K562 (cell line): ENCODE measurements around the gene ST8SIA2. TPM values are rescaled to one million over a fixed set of nuclear protein-coding genes. Genes with fewer than 3 reads are reported as not detected.

Source experiments
- ATAC-seq: fragments of 200-7000 bp; cut with Tn5 transposase; 3 replicates; pipeline ENCODE4 v1.9.1; 2020; ENCODE audit warnings: moderate library complexity
- BruUV-seq: library from RNA; stranded (reverse); fragments of 400-500 nt; replicated peaks from 2 replicates; lab custom pipeline; 2021; lab: Mats Ljungman, UMichigan
- CTCF ChIA-PET: fragments of 300-600 bp; formaldehyde crosslinking; extraction: SDS; loops from one replicate; lab custom pipeline; 2021; ENCODE audit warnings: low intra/inter-chr PET ratio; lab: Yijun Ruan, JAX
- POLR2A ChIA-PET: fragments of 300-600, 350-650 bp; sonication (Branson Sonifier 250); formaldehyde crosslinking; extraction: SDS; loops from one replicate; lab custom pipeline; 2021; ENCODE audit warnings: antibody characterized with exemption, inconsistent platforms; lab: Yijun Ruan, JAX
- DNase-seq, 4 experiments: peaks; one replicate each; pipeline versions ENCODE4 v3.0.0 to v3.0.0-alpha.2; 2011 to 2018; ENCODE audit warnings: low spot score in 3 of 4, mixed read lengths in 3 of 4; ENCODE audit errors: extremely low read depth in 1 of 4
- FAIRE-seq: peaks from 2 replicates; lab custom pipeline; 2011; peaks lifted over from hg19 to GRCh38; lab: Jason Lieb, UNC
- H2AFZ ChIP-seq: 2 replicates; pipeline ENCODE4 v1.6.0; 2011; ENCODE audit warnings: low read depth, low read length, control low read depth, inconsistent platforms
- H3K27ac ChIP-seq: fragments of 200-600 bp; 3 replicates; pipeline ENCODE4 v1.8.0; 2011; ENCODE audit warnings: low read depth, mild to moderate bottlenecking, control low read depth, inconsistent platforms, low read length, moderate library complexity, mixed read lengths; ENCODE audit errors: extremely low read depth
- H3K27me3 ChIP-seq, 2 experiments: fragments of 300-600 bp in 1 of 2; 2 replicates in 1 of 2; 3 replicates in 1 of 2; pipeline versions ENCODE4 v1.6.0 to v1.8.0; 2011; ENCODE audit warnings: inconsistent platforms in 2 of 2, low read length in 2 of 2, mild to moderate bottlenecking in 1 of 2, mixed read lengths in 1 of 2, moderate library complexity in 1 of 2; ENCODE audit not compliant: control insufficient read depth in 2 of 2, insufficient read depth in 2 of 2
- H3K36me3 ChIP-seq: fragments of 300-600 bp; 3 replicates; pipeline ENCODE4 v1.8.0; 2011; ENCODE audit warnings: mild to moderate bottlenecking, low read length, inconsistent platforms; ENCODE audit not compliant: control insufficient read depth, insufficient read depth
- H3K4me1 ChIP-seq, 2 experiments: fragments of 200-600 bp in 1 of 2; replicated peaks in 1 of 2; 2 replicates in 1 of 2; 3 replicates in 1 of 2; pipeline versions ENCODE4 v1.5.1 to v1.8.0; 2011; ENCODE audit warnings: inconsistent platforms in 2 of 2, low read length in 2 of 2, mild to moderate bottlenecking in 1 of 2, mixed read lengths in 1 of 2, moderate library complexity in 1 of 2; ENCODE audit not compliant: control insufficient read depth in 2 of 2, insufficient read depth in 2 of 2
- H3K4me2 ChIP-seq: 2 replicates; pipeline ENCODE4 v1.6.1; 2011; ENCODE audit warnings: low read length, control low read depth, inconsistent platforms, mixed read lengths; ENCODE audit not compliant: insufficient read depth
- H3K4me3 ChIP-seq: fragments of 200-600 bp; sonication (generic), shearing (Covaris generic); 2 replicates; pipeline ENCODE4 v1.5.1; 2016; ENCODE audit warnings: control low read depth, inconsistent platforms
- H3K79me2 ChIP-seq: fragments of 200-600 bp; 3 replicates; pipeline ENCODE4 v1.8.0; 2011; ENCODE audit warnings: low read length, inconsistent platforms; ENCODE audit not compliant: control insufficient read depth, insufficient read depth
- H3K9ac ChIP-seq, 2 experiments: 2 replicates each; pipeline versions ENCODE4 v1.6.0 to v1.6.1; 2011; ENCODE audit warnings: low read depth in 2 of 2, low read length in 2 of 2, control low read depth in 1 of 2, inconsistent platforms in 1 of 2, mild to moderate bottlenecking in 1 of 2, mixed read lengths in 1 of 2; ENCODE audit not compliant: insufficient read depth in 1 of 2
- H3K9me1 ChIP-seq: one replicate; pipeline ENCODE4 v1.6.0; 2011; ENCODE audit warnings: inconsistent platforms, mild to moderate bottlenecking, low read length, moderate library complexity; ENCODE audit not compliant: control insufficient read depth, insufficient read depth
- H3K9me3 ChIP-seq: replicated peaks from 2 replicates; pipeline ENCODE4 v1.5.1; 2011; ENCODE audit warnings: low read depth, low read length, inconsistent platforms; ENCODE audit not compliant: control insufficient read depth, insufficient read depth
- H4K20me1 ChIP-seq: replicated peaks from 2 replicates; pipeline ENCODE4 v1.6.1; 2011; ENCODE audit warnings: low read length, inconsistent platforms, mixed read lengths; ENCODE audit not compliant: control insufficient read depth, insufficient read depth
- ARID1B ChIP-seq: fragments of 450-650 bp; IDR thresholded peaks from 2 replicates; pipeline ENCODE4 v1.6.1; 2016; ENCODE audit warnings: antibody characterized with exemption, mild to moderate bottlenecking, inconsistent platforms
- CREBBP ChIP-seq: IDR thresholded peaks from one replicate; pipeline ENCODE4 v1.6.1; 2012; ENCODE audit warnings: low read depth, mild to moderate bottlenecking, control low read depth, inconsistent platforms, low read length
- CTCF ChIP-seq, 3 experiments: IDR thresholded peaks in 2 of 3; conservative IDR thresholded peaks in 1 of 3; 2 replicates each; pipeline ENCODE4 v1.5.1; 2011 to 2012; ENCODE audit warnings: low read length in 3 of 3, mild to moderate bottlenecking in 3 of 3, control low read depth in 2 of 3, improper control_type of control experiment in 1 of 3, inconsistent platforms in 1 of 3, low read depth in 1 of 3, mixed read lengths in 1 of 3, moderate library complexity in 1 of 3; ENCODE audit not compliant: insufficient read depth in 2 of 3
- FIP1L1 ChIP-seq: fragments of 200-400 bp; formaldehyde crosslinking; IDR thresholded peaks from 2 replicates; pipeline ENCODE4 v1.6.1; 2018; ENCODE audit warnings: mild to moderate bottlenecking, low read depth, low read length; ENCODE audit not compliant: poor library complexity, severe bottlenecking
- LCOR ChIP-seq: sonication (generic); formaldehyde crosslinking; IDR thresholded peaks from 2 replicates; pipeline ENCODE4 v1.8.0; 2022; ENCODE audit warnings: mild to moderate bottlenecking, missing genetic modification reagents
- NCOR1 ChIP-seq: fragments of 450-650 bp; IDR thresholded peaks from 2 replicates; pipeline ENCODE4 v1.6.1; 2016; ENCODE audit warnings: mild to moderate bottlenecking, moderate library complexity
- RAD21 ChIP-seq, 2 experiments: fragments of 250-450 bp in 1 of 2; fragments of 450-650 bp in 1 of 2; sonication (Bioruptor Pico) in 1 of 2; formaldehyde crosslinking in 1 of 2; IDR thresholded peaks in 1 of 2; conservative IDR thresholded peaks in 1 of 2; 2 replicates each; pipeline versions ENCODE4 v1.4.0 to v1.8.0; 2020 to 2022; ENCODE audit warnings: mild to moderate bottlenecking in 2 of 2, moderate library complexity in 1 of 2
- STAT5B ChIP-seq: fragments of 250-450 bp; sonication (Bioruptor Pico); IDR thresholded peaks from 2 replicates; pipeline ENCODE4 v1.8.0; 2021; ENCODE audit warnings: mild to moderate bottlenecking, inconsistent platforms
- ZNF133 ChIP-seq: fragments of 250-450 bp; sonication (Bioruptor Pico); IDR thresholded peaks from 2 replicates; pipeline ENCODE4 v1.4.0; 2020; ENCODE audit warnings: mild to moderate bottlenecking
- ZNF146 ChIP-seq: IDR thresholded peaks from one replicate; pipeline ENCODE4 v1.6.1; 2018; ENCODE audit warnings: missing compliant biosample characterization; ENCODE audit not compliant: unreplicated experiment
- ZNF280B ChIP-seq: fragments of 250-450 bp; sonication (Bioruptor Pico); IDR thresholded peaks from 2 replicates; pipeline ENCODE4 v1.5.1; 2021; ENCODE audit warnings: mild to moderate bottlenecking
- ZNF436 ChIP-seq: fragments of 250-450, 450-650 bp; sonication (Bioruptor Pico); formaldehyde crosslinking; IDR thresholded peaks from 2 replicates; pipeline ENCODE4 v1.7.0; 2020; ENCODE audit warnings: mild to moderate bottlenecking
- WGBS: fragments of 100-300 bp; shearing (Covaris generic); methylation state at CpG from one replicate; pipeline ENCODE4 v1.1.6; 2016; ENCODE audit warnings: low coverage, mixed read lengths; ENCODE audit not compliant: insufficient coverage; ENCODE audit errors: missing lambda C conversion rate; 5-methylcytosine and 5-hydroxymethylcytosine counted together
- in situ Hi-C: fragments of 300-500 bp; cut with MboI; formaldehyde crosslinking; loops from 4 replicates; pipeline ENCODE4 v1.15.0; 2018; ENCODE audit warnings: inconsistent platforms, mixed read lengths
- intact Hi-C: fragments of 100-400 bp; cut with micrococcal nuclease; formaldehyde crosslinking; loops from 2 replicates; pipeline ENCODE4 v1.14.2; 2022
- polyA plus RNA-seq, 8 experiments: library from polyadenylated mRNA; depleted of rRNA in 4 of 8; stranded (reverse) in 5 of 8; unstranded in 3 of 8; fragments of >200 nt; fragmentation: Nextera tagmentation in 2 of 8; fragmentation: Illumina TruSeq in 1 of 8; extraction: Ambion mirVana in 2 of 8; extraction: Trizol in 1 of 8; gene quantifications; 2 replicates each; pipeline versions ENCODE4 v1.2.1 to v1.2.3, GENCODE V29; 2011 to 2014; ENCODE audit warnings: inconsistent platforms in 1 of 8, missing spikeins in 1 of 8
- total RNA-seq, 7 experiments: library from RNA; depleted of rRNA in 6 of 7; stranded (reverse); fragments of >200 nt in 6 of 7; fragmentation: Illumina TruSeq in 2 of 7; extraction: Trizol in 2 of 7; gene quantifications; 2 replicates each; pipeline versions ENCODE4 v1.2.1 to v1.2.3, GENCODE V29; 2011 to 2021; ENCODE audit warnings: low replicate concordance in 1 of 7

Gene ST8SIA2
- total and polyA plus RNA-seq, 9 of the 15 experiments (the other 6 are each of a cell fraction or from before 2014, with no cell fraction given): not detected

GRCh38 chr15:92425578-92426225, 32.0 kb downstream of the ST8SIA2 start:
- BruUV-seq: no TSS peak
- ATAC-seq: peak; percentile 46; the same call in 1 of the 3 replicates
- TF ChIP-seq STAT5B (CRISPR knock-in tag) (no peak), ZNF146 (CRISPR knock-in tag) (no peak), CTCF (IDR thresholded peaks at IDR 0.05 in 2 of 3, conservative IDR thresholded peaks at IDR 0.05 in 1 of 3; ENCODE audit: insufficient read depth in 2 of 3, low read depth in 1 of 3, low read length in 3 of 3) (peak; percentile 19 to 38 (median 25); a peak in 4 of 6 replicates), FIP1L1 (no peak), CREBBP (no peak), ZNF436 (no peak), ARID1B (no peak), ZNF133 (no peak), ZNF280B (CRISPR knock-in tag) (no peak), RAD21 (CRISPR knock-in tag; conservative IDR thresholded peaks at IDR 0.05 in 1 of 2, IDR thresholded peaks at IDR 0.05 in 1 of 2) (peak in 1 of 2 experiments; percentile 34; a peak in 2 of 4 replicates), NCOR1 (no peak), LCOR (CRISPR knock-in tag) (no peak)
- Histone ChIP-seq H3K4me2 (no peak overlapping the region), H3K4me1 (peaks cover 0 to 7% of the 10 kb centered on the region in 2 experiments; a peak in 2 of 5 replicates), H3K36me3 (no peaks in the 10 kb centered on the region), H3K4me3 (no peak overlapping the region), H2AFZ (no peak overlapping the region), H3K9ac (no peak overlapping the region), H4K20me1 (no peaks in the 10 kb centered on the region; the same call in 1 of the 2 replicates), H3K9me3 (no peaks in the 10 kb centered on the region), H3K79me2 (no peaks in the 10 kb centered on the region), H3K27ac (no peak overlapping the region), H3K27me3 (peaks cover 2 to 22% of the 10 kb centered on the region in 2 experiments; a peak in 4 of 5 replicates), H3K9me1 (no peaks in the 10 kb centered on the region)
- ChIA-PET CTCF (no interaction called here), POLR2A (no interaction called here)
- FAIRE-seq: peak; percentile 67
- in situ Hi-C loops (no loop called here), intact Hi-C loops (no loop called here)
- peak in 1 of 4 experiments; percentile 8 for DNase-seq
- WGBS: under 1% methylated on average over 12 of the region's 12 CpGs
